ENCODE results near the gene ZFP36L1. TPM values are rescaled to one million over a fixed set of nuclear protein-coding genes. Genes with fewer than 3 reads are reported as not detected.

The ZFP36L1 gene, protein sequence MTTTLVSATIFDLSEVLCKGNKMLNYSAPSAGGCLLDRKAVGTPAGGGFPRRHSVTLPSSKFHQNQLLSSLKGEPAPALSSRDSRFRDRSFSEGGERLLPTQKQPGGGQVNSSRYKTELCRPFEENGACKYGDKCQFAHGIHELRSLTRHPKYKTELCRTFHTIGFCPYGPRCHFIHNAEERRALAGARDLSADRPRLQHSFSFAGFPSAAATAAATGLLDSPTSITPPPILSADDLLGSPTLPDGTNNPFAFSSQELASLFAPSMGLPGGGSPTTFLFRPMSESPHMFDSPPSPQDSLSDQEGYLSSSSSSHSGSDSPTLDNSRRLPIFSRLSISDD
- 104 and 137 TPM in 2 replicates for total RNA-seq

DNA sequence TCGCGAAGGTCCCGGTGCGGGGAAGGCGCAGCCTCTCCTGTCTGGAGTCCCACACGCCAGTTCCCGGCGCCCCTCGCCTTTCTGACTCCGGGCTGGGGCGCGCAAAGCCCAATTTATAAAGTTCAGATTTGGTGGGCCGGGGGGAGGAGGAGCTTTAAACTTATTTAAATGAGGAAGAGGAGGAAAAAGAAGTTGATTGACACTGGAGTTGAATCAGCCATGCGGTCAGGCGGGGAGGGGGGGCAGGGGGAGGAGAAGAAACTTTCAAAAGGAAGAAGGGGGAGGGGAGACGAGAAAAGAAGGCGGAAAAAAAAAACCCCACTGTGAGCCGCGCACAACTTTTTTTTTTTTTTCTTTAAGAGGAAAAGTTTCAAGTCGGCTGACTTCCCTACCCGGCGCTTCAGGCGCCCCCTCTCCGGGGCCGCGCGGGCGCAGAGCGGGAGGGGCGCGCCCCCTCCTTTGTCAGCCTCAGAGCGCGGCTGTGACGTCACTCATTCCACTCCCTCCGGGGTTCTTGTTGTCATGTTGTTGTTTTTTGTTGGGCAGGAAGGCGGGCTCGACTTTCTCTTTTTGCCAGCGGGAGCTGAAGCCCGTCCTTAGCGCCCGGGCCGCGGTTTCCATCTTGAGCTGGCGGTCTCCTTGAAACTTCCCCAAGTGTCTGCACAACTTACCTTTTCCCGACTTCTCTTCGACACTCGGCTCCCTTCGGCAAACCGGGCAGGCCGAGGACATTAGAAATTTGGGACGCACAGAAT lies at the start of gene ZFP36L1:
ZFP36L1 (minus strand) TSS at position 89 of the 755 bp plus-strand sequence. CDS start 129 bp downstream, outside the sequence.

Other genes starting within 250 kb of the ZFP36L1 start
- 225 and 373 TPM in 2 replicates for gene ACTN1, start 186.2 kb upstream of the ZFP36L1 start, total RNA-seq